Measurements from ENCODE around the gene SH3TC1. TPM values are rescaled to one million over a fixed set of nuclear protein-coding genes. Genes with fewer than 3 reads are reported as not detected.
A peak's percentile ranks its signal among the peaks of the same experiment; 100 is the strongest.

The SH3TC1 gene
- total and polyA plus RNA-seq, 2 of the 13 experiments (the other 11 are each of a cell fraction or from before 2014, with no cell fraction given) = 14.9 to 21.8 TPM

- TF ChIP-seq HNF1A (IDR thresholded peaks at IDR 0.05; ENCODE audit: low read depth) (no peak), HNF1A (CRISPR knock-in tag; IDR thresholded peaks at IDR 0.05; ENCODE audit: borderline replicate concordance) (no peak), ZFX (CRISPR knock-in tag; IDR thresholded peaks at IDR 0.05; ENCODE audit: low read depth) (no peak), ZBTB7B (CRISPR knock-in tag; IDR thresholded peaks at IDR 0.05) (no peak), ZFP36 (IDR thresholded peaks at IDR 0.05; ENCODE audit: borderline replicate concordance, low read depth, low read length, partially characterized antibody) (no peak), TCF7L2 (IDR thresholded peaks at IDR 0.05; ENCODE audit: low read depth, low read length) (no peak), ETS1 (CRISPR knock-in tag; IDR thresholded peaks at IDR 0.05) (no peak), ZNF3 (CRISPR knock-in tag; IDR thresholded peaks at IDR 0.05) (peak; percentile 96), HCFC1 (IDR thresholded peaks at IDR 0.05; ENCODE audit: low read depth, low read length) (no peak), ZNF569 (CRISPR knock-in tag; IDR thresholded peaks at IDR 0.05; ENCODE audit: borderline replicate concordance) (no peak), SP4 (CRISPR knock-in tag; IDR thresholded peaks at IDR 0.05) (no peak), ZMYM3 (CRISPR knock-in tag; IDR thresholded peaks at IDR 0.05) (no peak), JUND (CRISPR knock-in tag; IDR thresholded peaks at IDR 0.05) (no peak), RERE (CRISPR knock-in tag; IDR thresholded peaks at IDR 0.05; ENCODE audit: low read depth) (no peak), ZNF431 (CRISPR knock-in tag; IDR thresholded peaks at IDR 0.05; ENCODE audit: borderline replicate concordance, low read depth) (no peak), KDM5B (CRISPR knock-in tag; IDR thresholded peaks at IDR 0.05; ENCODE audit: borderline replicate concordance) (no peak), MLLT10 (CRISPR knock-in tag; IDR thresholded peaks at IDR 0.05) (no peak), ZFP90 (CRISPR knock-in tag; IDR thresholded peaks at IDR 0.05; ENCODE audit: borderline replicate concordance) (no peak), ZFYVE20 (CRISPR knock-in tag; IDR thresholded peaks at IDR 0.05; ENCODE audit: borderline replicate concordance, low read depth) (no peak)
These were observed 10.1 kb upstream of the SH3TC1 start (continued) for GRCh38 chr4:8188743-8189550.

Measured in HepG2 (cell line).